ENCODE data around the gene VIM.

- no peak for TF ChIP-seq POLR2AphosphoS5 (IDR thresholded peaks at IDR 0.05; ENCODE audit: low read depth)
- TF ChIP-seq REST (IDR thresholded peaks at IDR 0.05; ENCODE audit: insufficient replicate concordance, low read depth): no peak
Observed at GRCh38 chr10:17222329-17222728, 5.7 kb upstream of the VIM start.
